ENCODE data around the gene AMT.

DNA sequence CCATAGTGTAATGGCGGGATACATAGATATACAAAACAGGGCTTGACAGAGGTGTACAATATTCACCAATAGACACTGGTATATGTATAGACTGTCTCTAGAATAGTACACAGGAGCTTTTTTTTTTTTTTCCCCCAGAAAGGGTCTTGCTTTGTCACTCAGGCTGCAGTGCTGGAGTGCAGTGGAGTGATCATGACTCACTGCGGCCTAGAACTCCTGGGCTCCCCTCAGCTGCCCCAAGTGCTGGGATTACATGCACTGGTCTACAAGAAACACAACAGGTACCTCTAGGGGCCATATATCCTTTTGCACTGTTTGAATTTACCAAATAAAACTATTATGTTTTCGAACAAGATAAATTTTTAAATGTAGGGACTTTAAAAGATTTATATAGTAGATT lies 22.8 kb downstream of the AMT start:
- TF ChIP-seq POLR2A (IDR thresholded peaks at IDR 0.05; ENCODE audit: low read depth, low read length) (no peak), TAF1 (IDR thresholded peaks at IDR 0.05; ENCODE audit: low read depth, low read length) (no peak)
